ENCODE results near the gene METTL27.

The METTL27 gene

GRCh38 chr7:73828107-73828803, 14.1 kb downstream of the METTL27 start (continued):
- TF ChIP-seq ZNF426 (tag by site-specific recombination; IDR thresholded peaks at IDR 0.05), result no peak
- peak; percentile 86 for TF ChIP-seq ZEB2 (tag by site-specific recombination; IDR thresholded peaks at IDR 0.05)
- peak; percentile 38; the same call in 1 of the 2 replicates for TF ChIP-seq ZNF580 (tag by site-specific recombination; IDR thresholded peaks at IDR 0.05)
- TF ChIP-seq SETDB1 (IDR thresholded peaks at IDR 0.05; ENCODE audit: insufficient read length, low read length), result no peak
- no peak for TF ChIP-seq ZNF26 (tag by site-specific recombination; IDR thresholded peaks at IDR 0.05)
- TF ChIP-seq ZNF623 (tag by site-specific recombination; IDR thresholded peaks at IDR 0.05), result no peak
- TF ChIP-seq ZNF561 (tag by site-specific recombination; IDR thresholded peaks at IDR 0.05; ENCODE audit: borderline replicate concordance), result peak; percentile 20; the same call in 1 of the 2 replicates
- TF ChIP-seq ZNF335 (tag by site-specific recombination; conservative IDR thresholded peaks at IDR 0.05), result peak; percentile 70
- peak; percentile 88 for TF ChIP-seq ZNF366 (tag by site-specific recombination; conservative IDR thresholded peaks at IDR 0.05)
- 0 out of 2 replicates have a peak, but pooled peaks have one; percentile 7 for TF ChIP-seq ZNF394 (tag by site-specific recombination; IDR thresholded peaks at IDR 0.05; ENCODE audit: borderline replicate concordance)
- peak; percentile 70; the same call in 1 of the 2 replicates for TF ChIP-seq ZNF24 (tag by site-specific recombination; IDR thresholded peaks at IDR 0.05)
- no peak for TF ChIP-seq ZFHX2 (tag by site-specific recombination; conservative IDR thresholded peaks at IDR 0.05)
- peak; percentile 82 for TF ChIP-seq INSM2 (tag by site-specific recombination; IDR thresholded peaks at IDR 0.05)
- no peak for TF ChIP-seq ZNF354C (tag by site-specific recombination; IDR thresholded peaks at IDR 0.05; ENCODE audit: borderline replicate concordance, low read depth)
- TF ChIP-seq ZNF629 (tag by site-specific recombination; IDR thresholded peaks at IDR 0.05), result peak; percentile 89
- no peak for TF ChIP-seq ZNF214 (tag by site-specific recombination; IDR thresholded peaks at IDR 0.05; ENCODE audit: borderline replicate concordance)
- no peak for TF ChIP-seq ZNF138 (tag by site-specific recombination; IDR thresholded peaks at IDR 0.05; ENCODE audit: borderline replicate concordance)
- TF ChIP-seq SALL2 (tag by site-specific recombination; IDR thresholded peaks at IDR 0.05; ENCODE audit: borderline replicate concordance), result no peak
- peak; percentile 69 for TF ChIP-seq ZNF18 (tag by site-specific recombination; IDR thresholded peaks at IDR 0.05)
- TF ChIP-seq, protein P1, sequence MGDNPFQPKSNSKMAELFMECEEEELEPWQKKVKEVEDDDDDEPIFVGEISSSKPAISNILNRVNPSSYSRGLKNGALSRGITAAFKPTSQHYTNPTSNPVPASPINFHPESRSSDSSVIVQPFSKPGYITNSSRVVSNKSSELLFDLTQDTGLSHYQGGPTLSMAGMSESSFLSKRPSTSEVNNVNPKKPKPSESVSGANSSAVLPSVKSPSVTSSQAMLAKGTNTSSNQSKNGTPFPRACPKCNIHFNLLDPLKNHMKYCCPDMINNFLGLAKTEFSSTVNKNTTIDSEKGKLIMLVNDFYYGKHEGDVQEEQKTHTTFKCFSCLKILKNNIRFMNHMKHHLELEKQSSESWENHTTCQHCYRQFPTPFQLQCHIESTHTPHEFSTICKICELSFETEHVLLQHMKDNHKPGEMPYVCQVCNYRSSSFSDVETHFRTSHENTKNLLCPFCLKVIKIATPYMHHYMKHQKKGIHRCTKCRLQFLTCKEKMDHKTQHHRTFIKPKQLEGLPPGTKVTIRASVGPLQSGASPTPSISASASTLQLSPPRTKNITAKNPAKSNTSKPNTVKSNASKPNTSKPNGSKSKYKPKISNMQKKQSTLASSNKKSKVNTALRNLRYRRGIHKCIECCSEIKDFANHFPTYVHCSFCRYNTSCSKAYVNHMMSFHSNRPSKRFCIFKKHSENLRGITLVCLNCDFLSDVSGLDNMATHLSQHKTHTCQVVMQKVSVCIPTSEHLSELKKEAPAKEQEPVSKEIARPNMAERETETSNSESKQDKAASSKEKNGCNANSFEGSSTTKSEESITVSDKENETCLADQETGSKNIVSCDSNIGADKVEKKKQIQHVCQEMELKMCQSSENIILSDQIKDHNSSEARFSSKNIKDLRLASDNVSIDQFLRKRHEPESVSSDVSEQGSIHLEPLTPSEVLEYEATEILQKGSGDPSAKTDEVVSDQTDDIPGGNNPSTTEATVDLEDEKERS (tag by site-specific recombination; IDR thresholded peaks at IDR 0.05), result no peak
- TF ChIP-seq WT1 (tag by site-specific recombination; IDR thresholded peaks at IDR 0.05), result peak; percentile 67
- TF ChIP-seq ZNF19 (tag by site-specific recombination; IDR thresholded peaks at IDR 0.05; ENCODE audit: low read depth), result no peak
- 0 out of 2 replicates have a peak, but pooled peaks have one; percentile 29 for TF ChIP-seq SP3 (tag by site-specific recombination; IDR thresholded peaks at IDR 0.05)
- no peak for TF ChIP-seq HOXC10 (CRISPR knock-in tag; IDR thresholded peaks at IDR 0.05)
- TF ChIP-seq, protein P2, sequence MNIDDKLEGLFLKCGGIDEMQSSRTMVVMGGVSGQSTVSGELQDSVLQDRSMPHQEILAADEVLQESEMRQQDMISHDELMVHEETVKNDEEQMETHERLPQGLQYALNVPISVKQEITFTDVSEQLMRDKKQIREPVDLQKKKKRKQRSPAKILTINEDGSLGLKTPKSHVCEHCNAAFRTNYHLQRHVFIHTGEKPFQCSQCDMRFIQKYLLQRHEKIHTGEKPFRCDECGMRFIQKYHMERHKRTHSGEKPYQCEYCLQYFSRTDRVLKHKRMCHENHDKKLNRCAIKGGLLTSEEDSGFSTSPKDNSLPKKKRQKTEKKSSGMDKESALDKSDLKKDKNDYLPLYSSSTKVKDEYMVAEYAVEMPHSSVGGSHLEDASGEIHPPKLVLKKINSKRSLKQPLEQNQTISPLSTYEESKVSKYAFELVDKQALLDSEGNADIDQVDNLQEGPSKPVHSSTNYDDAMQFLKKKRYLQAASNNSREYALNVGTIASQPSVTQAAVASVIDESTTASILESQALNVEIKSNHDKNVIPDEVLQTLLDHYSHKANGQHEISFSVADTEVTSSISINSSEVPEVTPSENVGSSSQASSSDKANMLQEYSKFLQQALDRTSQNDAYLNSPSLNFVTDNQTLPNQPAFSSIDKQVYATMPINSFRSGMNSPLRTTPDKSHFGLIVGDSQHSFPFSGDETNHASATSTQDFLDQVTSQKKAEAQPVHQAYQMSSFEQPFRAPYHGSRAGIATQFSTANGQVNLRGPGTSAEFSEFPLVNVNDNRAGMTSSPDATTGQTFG (tag by site-specific recombination; IDR thresholded peaks at IDR 0.05; ENCODE audit: borderline replicate concordance), result no peak
- TF ChIP-seq HOXA7 (CRISPR knock-in tag; IDR thresholded peaks at IDR 0.05; ENCODE audit: borderline replicate concordance), result no peak
